ENCODE data around the gene PAXX. TPM values are rescaled to one million over a fixed set of nuclear protein-coding genes. Genes with fewer than 3 reads are reported as not detected.

The PAXX gene
- total RNA-seq, 2 donors from 2014 or later: 34.0 to 97.2 TPM

DNA sequence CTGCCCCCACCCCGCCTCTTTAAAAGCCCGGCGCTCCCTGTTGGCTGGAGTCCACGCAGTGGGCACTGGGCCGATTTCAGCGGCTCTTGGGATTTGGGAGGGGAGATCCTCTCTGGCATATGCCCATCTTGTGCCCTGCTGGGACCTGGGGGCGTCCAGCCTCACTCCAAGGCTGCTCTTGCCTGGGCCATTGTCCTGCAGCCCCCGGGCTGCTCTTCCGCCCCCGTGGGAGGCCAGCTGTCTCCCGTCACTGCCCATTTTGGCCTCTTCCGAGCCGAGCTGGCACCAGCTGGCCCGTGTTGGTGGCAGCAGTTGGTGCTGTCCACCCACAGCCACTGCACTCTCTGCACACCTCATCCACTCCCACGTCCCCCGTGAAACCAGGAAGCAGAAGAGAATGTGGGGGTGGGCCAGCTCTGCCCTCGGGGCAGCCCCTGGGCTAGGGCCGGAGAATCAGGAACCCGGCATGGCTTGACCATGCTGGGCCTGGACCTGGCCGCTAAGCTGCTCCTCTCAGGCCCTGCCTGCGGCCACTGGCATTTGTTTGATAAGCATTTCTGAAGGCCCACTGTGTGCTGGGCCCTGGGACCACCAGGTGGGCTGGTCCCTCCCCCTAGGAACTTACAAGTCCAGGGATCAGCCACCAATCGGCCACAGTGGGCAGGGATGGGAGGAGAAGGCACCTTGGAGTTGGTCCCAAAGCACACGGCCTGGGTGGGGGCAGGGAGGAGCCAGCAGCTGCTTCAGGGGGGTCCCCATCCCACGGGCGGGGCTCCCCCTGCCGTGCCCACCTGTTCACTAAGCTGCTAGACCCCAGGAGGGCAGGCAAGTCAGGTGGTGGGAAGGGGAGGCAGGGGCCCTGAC is 45.0 kb upstream of the PAXX start:
- no peaks in the 10 kb centered on the region for H3K27me3 ChIP-seq
- DNase-seq (no peak), ATAC-seq (no peak)
- intact Hi-C loops (cut with DNase I): loop anchor here (10.0 kb wide), 1 partner anchor 92 kb away; the partner anchor contains the start of gene MAMDC4
- H3K4me3 ChIP-seq: no peak overlapping the region
- peaks cover 1 to 4% of the 10 kb centered on the region in 2 donors for H3K36me3 ChIP-seq (replicated peaks in 1 of 2; ENCODE audit: insufficient read depth in 1 of 2, low read depth in 2 of 2)
- WGBS, 2 donors: 53 to 61% methylated on average over 10 to 26 of the region's 26 CpGs
- no peaks in the 10 kb centered on the region for H3K9me3 ChIP-seq
- no peak for TF ChIP-seq POLR2A (IDR thresholded peaks at IDR 0.05)
- TF ChIP-seq, protein P1, sequence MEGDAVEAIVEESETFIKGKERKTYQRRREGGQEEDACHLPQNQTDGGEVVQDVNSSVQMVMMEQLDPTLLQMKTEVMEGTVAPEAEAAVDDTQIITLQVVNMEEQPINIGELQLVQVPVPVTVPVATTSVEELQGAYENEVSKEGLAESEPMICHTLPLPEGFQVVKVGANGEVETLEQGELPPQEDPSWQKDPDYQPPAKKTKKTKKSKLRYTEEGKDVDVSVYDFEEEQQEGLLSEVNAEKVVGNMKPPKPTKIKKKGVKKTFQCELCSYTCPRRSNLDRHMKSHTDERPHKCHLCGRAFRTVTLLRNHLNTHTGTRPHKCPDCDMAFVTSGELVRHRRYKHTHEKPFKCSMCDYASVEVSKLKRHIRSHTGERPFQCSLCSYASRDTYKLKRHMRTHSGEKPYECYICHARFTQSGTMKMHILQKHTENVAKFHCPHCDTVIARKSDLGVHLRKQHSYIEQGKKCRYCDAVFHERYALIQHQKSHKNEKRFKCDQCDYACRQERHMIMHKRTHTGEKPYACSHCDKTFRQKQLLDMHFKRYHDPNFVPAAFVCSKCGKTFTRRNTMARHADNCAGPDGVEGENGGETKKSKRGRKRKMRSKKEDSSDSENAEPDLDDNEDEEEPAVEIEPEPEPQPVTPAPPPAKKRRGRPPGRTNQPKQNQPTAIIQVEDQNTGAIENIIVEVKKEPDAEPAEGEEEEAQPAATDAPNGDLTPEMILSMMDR (IDR thresholded peaks at IDR 0.05): no peak
- peaks cover 66% of the 10 kb centered on the region for H3K4me1 ChIP-seq
- peak overlapping the region in 2 of 4 donors; percentile 42 to 91 for H3K27ac ChIP-seq

DNA sequence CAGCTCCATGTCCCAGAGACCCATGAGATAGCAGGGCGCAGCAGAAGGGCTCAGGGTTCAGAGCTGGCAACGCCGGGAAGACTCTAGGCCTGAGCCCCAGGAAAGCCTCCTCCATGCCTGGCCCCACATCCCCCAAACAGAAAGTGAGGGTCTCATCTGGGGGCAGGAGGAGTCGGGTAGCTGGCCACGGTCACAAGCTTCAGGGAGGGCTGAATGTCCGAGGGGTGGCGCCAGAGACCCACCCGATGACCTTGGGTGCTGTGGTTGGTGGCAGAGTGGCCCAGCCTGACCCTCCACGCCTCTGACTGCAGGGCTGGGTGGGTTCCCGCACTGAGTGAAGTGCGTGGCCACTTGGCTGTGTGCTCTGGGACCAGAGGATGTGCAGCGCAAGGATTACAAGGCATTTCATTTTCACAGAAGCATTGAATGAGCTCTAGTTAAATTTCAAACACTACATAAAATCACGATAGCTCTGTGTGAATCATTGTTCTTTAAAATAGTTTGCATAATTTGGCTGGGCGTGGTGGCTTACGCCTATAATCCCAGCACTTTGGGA is 44.2 kb upstream of the PAXX start:
- WGBS, 2 donors: 41 to 58% methylated on average over 8 to 15 of the region's 15 CpGs

DNA sequence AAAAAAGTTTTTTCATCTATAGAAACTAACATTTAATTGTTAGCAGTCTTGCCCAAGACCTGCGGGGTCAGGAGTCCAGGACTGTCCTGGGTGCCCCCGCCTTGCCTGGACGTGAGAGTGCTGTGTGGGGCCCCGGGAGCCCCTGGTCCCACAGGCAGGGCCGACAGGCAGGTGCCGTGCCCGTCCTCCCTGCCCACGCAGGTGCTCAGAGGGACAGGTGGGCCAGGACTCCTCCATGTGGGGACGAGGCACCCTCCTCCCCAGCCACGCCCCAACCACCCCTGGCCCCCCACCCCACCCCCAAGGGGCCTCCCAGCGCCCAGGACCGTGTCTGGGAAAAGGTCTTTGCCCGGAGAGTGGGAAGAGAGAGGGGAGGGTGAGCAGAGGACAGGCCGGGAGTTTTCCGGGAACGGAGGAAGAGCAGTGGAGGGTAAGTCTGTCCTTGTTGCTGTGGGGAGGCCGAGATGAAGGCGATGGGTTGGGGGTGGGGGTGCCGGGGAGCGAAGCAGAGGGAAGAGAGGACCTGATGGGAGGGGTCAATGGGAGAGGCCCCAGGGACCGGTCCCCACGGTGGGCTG is 42.9 kb upstream of the PAXX start:
- peaks cover 52% of the 10 kb centered on the region for H3K4me1 ChIP-seq
- no peaks in the 10 kb centered on the region for H3K27me3 ChIP-seq
- H3K4me3 ChIP-seq: peak overlapping the region in 1 of 2 donors; percentile 37
- no peak for TF ChIP-seq POLR2A (IDR thresholded peaks at IDR 0.05)
- H3K36me3 ChIP-seq (replicated peaks in 1 of 2; ENCODE audit: insufficient read depth in 1 of 2, low read depth in 2 of 2): no peaks in the 10 kb centered on the region
- peak overlapping the region; percentile 87 to 92 (median 92) for H3K27ac ChIP-seq
- DNase-seq (no peak), ATAC-seq (peak; percentile 3)
- intact Hi-C loops (cut with DNase I): loop anchor here (10.0 kb wide), 1 partner anchor 95 kb away; the partner anchor contains the start of gene MAMDC4
- 5 to 12% methylated on average over 12 to 22 of the region's 22 CpGs for whole genome bisulfite sequencing, 2 donors
- H3K9me3 ChIP-seq: no peaks in the 10 kb centered on the region

More for the DNA sequence above, 44.2 kb upstream of the PAXX start:
- no peak for ATAC-seq
- intact Hi-C loops (cut with DNase I): loop anchor here (10.0 kb wide), 1 partner anchor 93 kb away; the partner anchor contains the start of gene MAMDC4
- TF ChIP-seq POLR2A (IDR thresholded peaks at IDR 0.05): no peak
- TF ChIP-seq, protein P1 (IDR thresholded peaks at IDR 0.05): peak in 4 of 7 experiments; percentile 21 to 34 (median 28)
- Histone ChIP-seq H3K27ac (peak overlapping the region in 2 of 4 donors; percentile 42 to 91), H3K4me1 (peaks cover 61% of the 10 kb centered on the region), H3K4me3 (no peak overlapping the region), H3K27me3 (no peaks in the 10 kb centered on the region), H3K36me3 (replicated peaks in 1 of 2; ENCODE audit: insufficient read depth in 1 of 2, low read depth in 2 of 2) (no peaks in the 10 kb centered on the region), H3K9me3 (no peaks in the 10 kb centered on the region)
- peak in 1 of 4 donors; percentile 50 for DNase-seq

DNA sequence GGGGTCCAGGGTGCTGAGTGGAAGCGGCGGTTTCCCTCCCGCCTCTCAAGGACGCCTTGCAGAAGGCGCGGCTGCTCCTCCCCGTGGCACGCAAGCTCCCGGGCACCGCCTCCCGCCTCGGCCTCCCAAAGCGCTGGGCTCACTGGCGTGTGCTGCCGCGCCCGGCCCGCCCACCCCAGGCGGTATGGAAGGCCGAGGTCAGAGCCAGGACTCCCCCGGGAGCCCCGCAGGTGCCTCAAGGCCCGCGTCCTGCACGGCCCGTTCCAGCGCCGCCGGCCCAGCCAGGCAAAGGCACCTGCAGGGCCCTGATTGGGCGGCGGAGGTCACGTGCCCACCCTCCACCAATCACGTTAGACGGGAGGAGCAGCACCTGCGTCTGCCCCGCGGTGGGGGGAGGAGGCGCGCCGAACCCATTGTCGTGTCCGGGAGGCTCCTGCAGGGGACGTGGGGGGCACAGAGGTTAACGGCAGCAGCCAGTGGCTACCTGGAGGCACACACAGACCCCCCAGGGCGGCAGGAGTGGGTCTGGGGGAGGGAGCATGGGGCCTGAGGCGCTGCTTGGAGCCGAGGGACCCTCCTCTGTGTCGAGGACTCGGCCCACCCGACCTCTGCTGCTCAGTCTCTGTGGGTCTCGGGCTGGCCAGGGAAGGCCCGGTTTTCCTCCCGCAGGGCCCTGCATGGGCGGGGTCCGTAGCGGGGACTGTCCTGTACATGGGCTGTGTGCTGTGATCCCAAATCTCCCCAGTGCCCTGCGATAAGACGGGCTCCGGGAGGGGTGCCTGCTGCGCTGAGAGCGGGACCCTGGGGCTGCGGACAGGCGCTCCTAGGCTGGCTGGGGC is 42.2 kb upstream of the PAXX start:
- Histone ChIP-seq H3K36me3 (replicated peaks in 1 of 2; ENCODE audit: insufficient read depth in 1 of 2, low read depth in 2 of 2) (no peaks in the 10 kb centered on the region), H3K9me3 (no peaks in the 10 kb centered on the region), H3K27ac (peak overlapping the region; percentile 87 to 92 (median 92)), H3K4me3 (peak overlapping the region in 1 of 2 donors; percentile 37), H3K4me1 (peaks cover 48% of the 10 kb centered on the region), H3K27me3 (no peaks in the 10 kb centered on the region)
- ATAC-seq (peak; percentile 93), DNase-seq (peak; percentile 97)
- intact Hi-C loops (cut with DNase I): loop anchor here (5.0 to 10.0 kb wide), 2 partner anchors 72 to 95 kb away; partner anchors contain the start of gene MAMDC4
- TF ChIP-seq POLR2A (IDR thresholded peaks at IDR 0.05): peak; percentile 68 to 81 (median 80)
- TF ChIP-seq, protein P1 (IDR thresholded peaks at IDR 0.05): peak in 4 of 7 experiments; percentile 29 to 63 (median 44)
- 1 to 2% methylated on average over 11 to 48 of the region's 63 CpGs for WGBS, 2 donors

Data from body of pancreas (tissue), 4 donors.